ENCODE measurements around the gene ATP11A. TPM values are rescaled to one million over a fixed set of nuclear protein-coding genes. Genes with fewer than 3 reads are reported as not detected.

Gene ATP11A
- total RNA-seq, 1 experiment from 2014 or later = 9.4 TPM

DNA sequence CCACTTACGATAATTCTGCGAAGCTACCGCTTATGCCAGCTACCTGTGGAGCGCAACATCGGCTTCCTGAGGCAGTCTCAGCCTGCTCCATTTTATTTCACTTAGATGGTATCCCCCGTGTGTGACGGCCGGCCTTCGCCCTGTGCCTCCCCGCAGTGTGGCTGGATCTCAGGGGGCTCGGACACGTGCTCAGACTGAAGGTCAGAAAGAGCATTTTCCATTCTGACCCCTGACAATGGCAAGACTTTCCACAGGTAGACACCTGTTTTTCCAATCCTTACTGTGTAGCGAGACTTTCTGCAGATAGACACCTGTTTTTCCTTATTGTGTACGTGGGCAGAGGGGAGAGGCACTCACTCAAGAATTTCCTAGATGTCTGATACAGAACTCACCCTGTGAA lies 52.7 kb downstream of the ATP11A start:
- BruUV-seq (replicated peaks) = no TSS peak
- POLR2A ChIA-PET (ENCODE audit: low non-redundant PET) = no interaction called here
- intact Hi-C loops (cut with micrococcal nuclease; ENCODE audit: unreplicated experiment) = no loop called here

DNA sequence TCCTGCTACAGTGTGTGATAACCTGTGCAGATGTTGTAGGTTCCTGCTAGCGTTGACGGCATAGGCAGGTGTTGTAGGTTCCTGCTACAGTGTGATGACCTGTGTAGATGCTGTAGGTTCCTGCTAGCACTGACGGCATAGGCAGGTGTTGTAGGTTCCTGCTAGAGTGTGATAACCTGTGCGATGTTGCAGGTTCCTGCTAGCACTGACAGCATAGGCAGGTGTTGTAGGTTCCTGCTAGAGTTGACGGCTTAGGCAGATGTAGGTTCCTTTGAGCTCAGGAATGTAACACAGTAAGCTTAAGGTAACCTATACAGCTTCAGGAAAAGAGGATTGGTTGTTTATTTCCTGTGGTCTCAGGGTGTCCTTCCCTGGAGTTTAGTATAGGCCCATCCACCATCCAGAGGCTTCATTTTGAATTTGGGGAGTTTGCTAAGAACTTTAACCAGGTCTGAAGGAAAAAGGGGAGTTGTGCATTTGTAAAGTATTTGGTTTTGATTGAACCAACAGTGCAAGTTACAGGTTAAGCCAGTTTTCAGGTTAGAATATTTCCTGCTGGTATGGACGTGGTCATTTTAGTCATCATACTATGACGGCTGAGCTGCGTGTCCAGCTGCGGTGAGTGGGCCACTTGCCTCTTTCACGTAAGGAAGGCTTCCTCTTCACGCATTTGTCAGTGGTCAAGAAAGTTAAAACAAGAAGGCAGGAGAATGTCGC lies 53.8 kb downstream of the ATP11A start:
- DNase-seq (ENCODE audit: low spot score) = no peak
- CTCF ChIA-PET = no interaction called here
- Histone ChIP-seq H3K27me3 (replicated peaks; ENCODE audit: insufficient read depth, low read depth, low read length, poor library complexity) (no peaks in the 10 kb centered on the region), H3K9me3 (ENCODE audit: low read depth, low read length, poor library complexity, severe bottlenecking) (no peaks in the 10 kb centered on the region), H3K4me1 (ENCODE audit: insufficient read depth, low read length, poor library complexity, severe bottlenecking) (peaks cover 10% of the 10 kb centered on the region), H3K4me3 (ENCODE audit: low read depth, low read length, poor library complexity, severe bottlenecking) (no peak overlapping the region), H3K36me3 (ENCODE audit: insufficient read depth, low read length, poor library complexity, severe bottlenecking) (no peaks in the 10 kb centered on the region), H3K27ac (ENCODE audit: low read depth, low read length, poor library complexity, severe bottlenecking) (no peak overlapping the region)
- POLR2A ChIA-PET (ENCODE audit: low non-redundant PET) = no interaction called here
- no TSS peak for BruUV-seq (replicated peaks)
- TF ChIP-seq, protein P1, sequence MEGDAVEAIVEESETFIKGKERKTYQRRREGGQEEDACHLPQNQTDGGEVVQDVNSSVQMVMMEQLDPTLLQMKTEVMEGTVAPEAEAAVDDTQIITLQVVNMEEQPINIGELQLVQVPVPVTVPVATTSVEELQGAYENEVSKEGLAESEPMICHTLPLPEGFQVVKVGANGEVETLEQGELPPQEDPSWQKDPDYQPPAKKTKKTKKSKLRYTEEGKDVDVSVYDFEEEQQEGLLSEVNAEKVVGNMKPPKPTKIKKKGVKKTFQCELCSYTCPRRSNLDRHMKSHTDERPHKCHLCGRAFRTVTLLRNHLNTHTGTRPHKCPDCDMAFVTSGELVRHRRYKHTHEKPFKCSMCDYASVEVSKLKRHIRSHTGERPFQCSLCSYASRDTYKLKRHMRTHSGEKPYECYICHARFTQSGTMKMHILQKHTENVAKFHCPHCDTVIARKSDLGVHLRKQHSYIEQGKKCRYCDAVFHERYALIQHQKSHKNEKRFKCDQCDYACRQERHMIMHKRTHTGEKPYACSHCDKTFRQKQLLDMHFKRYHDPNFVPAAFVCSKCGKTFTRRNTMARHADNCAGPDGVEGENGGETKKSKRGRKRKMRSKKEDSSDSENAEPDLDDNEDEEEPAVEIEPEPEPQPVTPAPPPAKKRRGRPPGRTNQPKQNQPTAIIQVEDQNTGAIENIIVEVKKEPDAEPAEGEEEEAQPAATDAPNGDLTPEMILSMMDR (conservative IDR thresholded peaks at IDR 0.05; ENCODE audit: low read depth, low read length) = no peak
- no peak for TF ChIP-seq EZH2 (IDR thresholded peaks at IDR 0.05; ENCODE audit: borderline replicate concordance, low read depth, low read length, poor library complexity, severe bottlenecking)
- intact Hi-C loops (cut with micrococcal nuclease; ENCODE audit: unreplicated experiment) = no loop called here

More for the DNA sequence above, 52.7 kb downstream of the ATP11A start:
- peaks cover 10% of the 10 kb centered on the region for H3K4me1 ChIP-seq (ENCODE audit: insufficient read depth, low read length, poor library complexity, severe bottlenecking)
- CTCF ChIA-PET = no interaction called here
- H3K36me3 ChIP-seq (ENCODE audit: insufficient read depth, low read length, poor library complexity, severe bottlenecking) = no peaks in the 10 kb centered on the region
- no peaks in the 10 kb centered on the region for H3K9me3 ChIP-seq (ENCODE audit: low read depth, low read length, poor library complexity, severe bottlenecking)
- H3K27ac ChIP-seq (ENCODE audit: low read depth, low read length, poor library complexity, severe bottlenecking) = no peak overlapping the region
- no peak for DNase-seq (ENCODE audit: low spot score)
- TF ChIP-seq, protein P1 (conservative IDR thresholded peaks at IDR 0.05; ENCODE audit: low read depth, low read length) = no peak
- no peak for TF ChIP-seq EZH2 (IDR thresholded peaks at IDR 0.05; ENCODE audit: borderline replicate concordance, low read depth, low read length, poor library complexity, severe bottlenecking)
- H3K27me3 ChIP-seq (replicated peaks; ENCODE audit: insufficient read depth, low read depth, low read length, poor library complexity) = no peaks in the 10 kb centered on the region
- H3K4me3 ChIP-seq (ENCODE audit: low read depth, low read length, poor library complexity, severe bottlenecking) = no peak overlapping the region

DNA sequence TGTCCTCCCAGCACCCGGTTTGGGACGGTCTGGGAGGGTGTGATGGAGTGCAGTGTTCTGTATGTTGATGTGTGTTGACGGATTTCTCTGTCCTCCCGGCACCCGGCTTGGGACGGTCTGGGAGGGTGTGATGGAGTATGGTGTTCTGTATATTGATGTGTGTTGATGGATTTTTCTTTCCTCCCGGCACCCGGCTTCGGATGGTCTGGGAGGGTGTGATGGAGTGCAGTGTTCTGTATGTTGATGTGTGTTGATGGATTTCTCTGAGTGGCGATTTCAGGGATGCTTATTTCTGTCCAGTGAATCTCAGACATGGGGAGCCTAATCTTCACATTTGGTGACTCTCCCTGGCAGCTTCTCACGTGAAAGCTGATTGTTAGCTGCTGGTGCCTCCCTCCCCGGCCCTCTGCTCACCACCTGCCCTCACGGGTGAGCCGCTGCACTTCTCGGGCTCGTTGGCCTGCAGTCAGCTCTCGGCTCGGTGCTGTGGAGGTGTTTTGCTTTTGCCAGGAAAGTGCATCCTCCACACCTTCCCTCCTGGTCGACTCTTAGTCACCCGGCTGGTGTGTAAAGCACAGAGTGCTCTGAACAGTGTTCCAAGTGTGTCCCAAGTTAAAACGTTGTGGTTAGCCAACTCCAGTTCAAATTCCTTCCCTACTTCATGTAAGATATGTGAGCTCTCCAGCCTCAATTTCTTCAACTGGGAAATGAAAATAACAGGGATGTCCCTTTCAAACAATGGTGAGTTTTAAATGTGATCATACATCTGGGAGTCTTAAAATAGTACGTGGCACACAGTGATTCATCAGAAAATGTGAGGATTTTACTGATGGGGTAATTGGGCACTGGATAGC lies 54.6 kb downstream of the ATP11A start:
- CTCF ChIA-PET = no interaction called here
- DNase-seq (ENCODE audit: low spot score) = no peak

More for the DNA sequence above, 54.6 kb downstream of the ATP11A start:
- no peak overlapping the region for H3K4me3 ChIP-seq (ENCODE audit: low read depth, low read length, poor library complexity, severe bottlenecking)
- H3K27ac ChIP-seq (ENCODE audit: low read depth, low read length, poor library complexity, severe bottlenecking) = no peak overlapping the region
- POLR2A ChIA-PET (ENCODE audit: low non-redundant PET) = no interaction called here
- no peaks in the 10 kb centered on the region for H3K9me3 ChIP-seq (ENCODE audit: low read depth, low read length, poor library complexity, severe bottlenecking)
- intact Hi-C loops (cut with micrococcal nuclease; ENCODE audit: unreplicated experiment) = no loop called here
- no TSS peak for BruUV-seq (replicated peaks)
- TF ChIP-seq, protein P1 (conservative IDR thresholded peaks at IDR 0.05; ENCODE audit: low read depth, low read length) = no peak
- TF ChIP-seq EZH2 (IDR thresholded peaks at IDR 0.05; ENCODE audit: borderline replicate concordance, low read depth, low read length, poor library complexity, severe bottlenecking) = no peak
- peaks cover 10% of the 10 kb centered on the region for H3K4me1 ChIP-seq (ENCODE audit: insufficient read depth, low read length, poor library complexity, severe bottlenecking)
- no peaks in the 10 kb centered on the region for H3K36me3 ChIP-seq (ENCODE audit: insufficient read depth, low read length, poor library complexity, severe bottlenecking)
- H3K27me3 ChIP-seq (replicated peaks; ENCODE audit: insufficient read depth, low read depth, low read length, poor library complexity) = no peaks in the 10 kb centered on the region
